IPS-11a (cell line): ENCODE data around the gene WDR55.
A peak's percentile ranks its signal among the peaks of the same experiment; 100 is the strongest.
"Not testable (repeated sequence)": the region's sequence is repeated elsewhere in the genome, so short reads cannot be mapped to it uniquely, and the experiment has no call there.

Source experiments
- H3K4me3 ChIP-seq: one replicate; pipeline ENCODE4 v1.5.1; 2013; ENCODE audit warnings: low read depth, low read length, control low read depth

The WDR55 gene

GRCh38 chr5:140647042-140647419 is 17.7 kb upstream of the WDR55 start:
- H3K4me3 ChIP-seq: peak overlapping the region; percentile 74

- H3K4me3 ChIP-seq: no peak overlapping the region
These were observed 5.8 kb upstream of the WDR55 start for GRCh38 chr5:140658870-140659269.

- not testable (repeated sequence) for H3K4me3 ChIP-seq
These were observed 4.3 kb upstream of the WDR55 start for GRCh38 chr5:140660371-140660770.

DNA sequence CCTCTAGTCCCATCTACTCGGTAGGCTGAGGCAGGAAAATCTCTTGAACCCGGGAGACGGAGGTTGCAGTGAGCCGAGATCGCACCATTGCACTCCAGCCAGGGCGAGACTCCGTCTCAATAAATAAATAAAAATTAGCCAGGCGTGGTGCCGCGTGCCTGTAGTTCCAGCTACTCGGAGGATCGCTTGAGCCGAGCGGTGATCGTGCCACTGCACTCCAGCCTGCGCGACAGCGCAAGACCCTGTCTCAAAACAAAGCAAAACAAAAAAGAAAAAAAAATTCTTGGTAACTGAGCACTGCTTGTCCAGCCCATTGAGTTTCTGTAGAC is 710 bp upstream of the WDR55 start:
- H3K4me3 ChIP-seq: peak overlapping the region; percentile 92

DNA sequence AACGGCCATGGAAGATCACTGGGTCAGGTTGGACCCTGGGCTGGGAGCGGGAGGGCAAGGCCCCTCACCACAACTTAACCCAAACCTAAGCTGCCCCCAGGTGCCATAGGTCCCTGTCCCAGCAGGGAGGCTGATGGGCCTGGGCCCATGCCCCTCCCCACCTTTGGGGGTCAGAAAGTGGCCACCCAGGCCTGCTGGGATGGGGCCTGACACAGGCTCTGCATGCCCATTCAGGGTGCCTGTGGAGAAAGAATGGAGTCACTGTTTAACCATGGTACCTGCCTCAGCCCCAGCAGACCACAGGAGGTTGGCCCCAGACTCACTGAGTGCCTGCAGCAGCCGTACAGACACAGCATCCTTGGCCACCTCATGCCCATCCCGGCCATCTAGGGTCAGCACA is 6.3 kb downstream of the WDR55 start:
- not testable (repeated sequence) for H3K4me3 ChIP-seq

GRCh38 chr5:140671472-140672125 is 6.9 kb downstream of the WDR55 start:
- no peak overlapping the region for H3K4me3 ChIP-seq

GRCh38 chr5:140672455-140673186 is 7.9 kb downstream of the WDR55 start:
- H3K4me3 ChIP-seq: peak overlapping the region; percentile 14

GRCh38 chr5:140673187-140673976 is 8.7 kb downstream of the WDR55 start, which contains the start of gene DND1:
Gene DND1 (minus strand): TSS chr5:140673576. CDS start chr5:140673542, 34 bp downstream.
- H3K4me3 ChIP-seq: peak within 1 kb of the TSS; percentile 14

DNA sequence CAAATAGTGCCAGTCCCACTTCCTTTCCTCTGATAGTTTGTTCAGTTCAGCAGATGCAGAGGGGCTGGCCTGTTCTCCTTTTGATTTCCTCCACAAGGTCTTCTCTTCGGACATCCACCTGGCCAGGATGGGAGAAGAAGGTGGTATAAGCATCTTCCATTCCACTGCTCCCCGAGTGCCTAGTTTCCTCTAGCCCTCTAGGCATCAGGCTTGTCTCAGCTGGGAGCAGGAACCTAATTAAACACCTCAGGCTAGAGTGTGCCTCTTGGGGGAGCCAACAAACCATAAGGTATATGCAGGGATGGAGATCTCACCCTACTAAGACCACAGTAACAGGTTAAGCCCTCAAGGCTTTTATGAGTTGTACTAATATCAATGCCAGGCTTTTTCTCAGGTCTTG is 9.5 kb downstream of the WDR55 start:
- H3K4me3 ChIP-seq: no peak overlapping the region

GRCh38 chr5:140674629-140675028 is 9.9 kb downstream of the WDR55 start:
- no peak overlapping the region for H3K4me3 ChIP-seq

DNA sequence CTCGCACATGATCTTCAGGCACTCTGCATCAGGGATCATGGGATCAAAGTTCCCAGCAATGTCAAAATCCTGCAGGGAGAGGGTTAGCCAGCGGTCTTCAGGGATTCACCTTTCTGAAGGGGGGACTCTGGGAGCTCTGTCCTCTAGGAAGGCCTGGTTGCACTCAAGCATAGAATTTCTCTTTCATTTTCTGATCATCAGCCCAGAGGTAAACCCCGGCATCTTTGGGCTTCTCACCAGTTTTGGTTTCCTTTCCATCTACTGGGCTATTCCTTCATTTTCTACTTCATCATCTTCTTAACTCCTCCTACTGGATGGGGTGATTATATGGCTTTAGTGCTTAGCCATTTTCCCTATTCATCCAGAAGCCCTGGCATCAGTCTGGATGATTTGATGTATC is 13.2 kb downstream of the WDR55 start:
- H3K4me3 ChIP-seq: no peak overlapping the region

- no peak overlapping the region for H3K4me3 ChIP-seq
These were observed 14.3 kb downstream of the WDR55 start for GRCh38 chr5:140678993-140679392.

- H3K4me3 ChIP-seq: peak overlapping the region; percentile 98
These were observed 25.8 kb downstream of the WDR55 start for GRCh38 chr5:140690376-140690932.

- H3K4me3 ChIP-seq: peak within 1 kb of the TSS; percentile 98
These were observed 26.5 kb downstream of the WDR55 start, which contains the start of the genes HARS1 and HARS2 for GRCh38 chr5:140690941-140691924. Gene HARS1 (minus strand): TSS chr5:140691370. CDS start chr5:140691304, 66 bp downstream. Gene HARS2 (plus strand): TSS chr5:140691455. CDS start chr5:140691649, 194 bp downstream.

- H3K4me3 ChIP-seq: no peak overlapping the region
These were observed 29.6 kb downstream of the WDR55 start for GRCh38 chr5:140694276-140694675.

DNA sequence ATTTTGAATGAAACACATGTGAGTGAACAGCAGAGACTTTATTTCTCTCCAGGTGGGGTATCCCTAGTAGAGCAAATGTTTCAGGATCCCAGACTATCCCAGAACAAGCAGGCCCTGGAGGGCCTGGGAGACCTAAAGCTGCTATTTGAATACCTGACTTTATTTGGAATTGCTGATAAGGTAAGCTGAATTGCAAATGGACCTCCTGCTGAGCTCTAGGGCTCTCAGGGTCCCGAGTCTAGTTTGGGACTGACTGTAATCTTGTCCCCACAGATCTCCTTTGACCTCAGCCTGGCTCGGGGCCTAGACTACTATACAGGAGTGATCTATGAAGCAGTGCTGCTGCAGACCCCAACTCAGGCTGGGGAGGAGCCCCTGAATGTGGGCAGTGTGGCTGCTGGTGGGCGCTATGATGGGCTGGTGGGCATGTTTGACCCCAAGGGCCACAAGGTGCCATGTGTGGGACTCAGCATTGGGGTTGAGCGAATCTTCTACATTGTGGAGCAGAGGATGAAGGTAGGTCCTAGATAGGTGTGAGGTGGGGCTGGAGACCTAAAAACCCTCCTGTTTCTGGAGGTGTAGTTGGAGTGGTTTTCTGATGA is 32.3 kb downstream of the WDR55 start:
- H3K4me3 ChIP-seq: no peak overlapping the region

DNA sequence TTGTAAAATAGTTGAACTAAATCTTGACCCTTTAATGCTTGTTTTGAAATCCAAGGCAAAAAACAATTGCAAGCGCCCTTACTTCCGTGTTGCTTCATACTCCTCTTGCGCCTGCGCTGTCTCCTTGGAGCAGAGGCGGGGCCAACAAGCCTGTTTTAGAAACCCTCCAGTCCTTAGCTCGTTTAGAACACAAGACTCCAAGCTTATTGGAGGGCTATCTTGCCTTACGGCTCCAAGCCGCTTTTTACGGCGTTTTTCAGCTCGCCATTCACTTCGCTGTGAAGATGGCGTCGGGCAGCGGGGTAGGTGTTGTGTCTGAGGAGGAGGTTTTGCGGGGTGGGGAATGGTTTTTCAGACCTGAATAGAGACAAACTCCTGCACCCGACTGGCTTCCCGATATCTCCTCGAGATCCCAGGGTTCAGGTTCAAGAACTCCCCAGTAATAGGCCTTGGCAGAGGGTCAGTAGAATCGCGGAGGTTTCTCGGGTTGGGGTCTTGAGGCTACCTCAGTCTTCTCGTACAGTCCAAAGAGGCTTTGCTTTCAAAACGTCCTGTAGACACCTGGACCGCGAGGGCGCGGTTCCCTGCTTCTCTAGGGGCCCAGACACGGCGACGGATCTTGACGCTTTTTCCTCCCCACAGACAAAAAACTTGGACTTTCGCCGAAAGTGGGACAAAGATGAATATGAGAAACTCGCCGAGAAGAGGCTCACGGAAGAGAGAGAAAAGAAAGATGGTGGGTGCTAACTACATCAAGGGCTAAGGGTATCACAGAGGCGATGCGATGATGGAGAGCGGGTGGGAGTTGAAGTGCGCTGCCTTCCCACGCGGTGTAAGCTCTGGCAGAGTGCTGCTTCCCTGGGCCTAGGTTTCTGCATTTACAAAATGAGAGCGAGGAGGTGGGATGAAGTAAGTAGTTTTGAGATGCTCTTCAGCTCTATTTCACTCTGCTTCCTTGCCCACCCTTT is 35.8 kb downstream of the WDR55 start, which contains the start of gene ZMAT2:
ZMAT2 (plus strand) TSS at position 271 of the 968 bp plus-strand sequence; CDS start at position 285, 14 bp downstream.
- H3K4me3 ChIP-seq: peak within 1 kb of the TSS; percentile 95

DNA sequence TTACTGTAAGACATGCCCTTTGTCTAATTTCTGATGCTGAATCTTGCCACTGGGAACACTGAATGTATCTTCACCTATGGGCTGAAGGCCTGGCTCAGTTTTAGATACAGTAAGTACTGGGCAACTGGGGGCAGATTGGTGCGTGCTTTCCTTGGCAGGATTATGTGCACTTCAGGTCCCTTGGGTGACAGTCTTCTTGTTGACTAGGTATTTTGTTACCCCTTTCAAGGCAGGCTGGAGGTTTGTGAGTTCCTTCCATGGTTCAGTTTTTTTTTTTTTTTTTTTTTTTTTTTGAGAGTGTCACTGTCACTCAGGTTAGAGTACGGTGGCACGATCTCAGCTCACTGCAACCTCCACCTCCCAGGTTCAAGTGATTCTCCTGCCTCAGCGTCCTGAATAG is 43.1 kb downstream of the WDR55 start:
- no peak overlapping the region for H3K4me3 ChIP-seq
